Measurements from ENCODE around the gene ZNF385B.

GRCh38 chr2:179435566-179435965 is 425.8 kb downstream of the ZNF385B start:
- TF ChIP-seq CTCF (IDR thresholded peaks at IDR 0.05 in 4 of 5, conservative IDR thresholded peaks at IDR 0.05 in 1 of 5) = no peak
- no peak for TF ChIP-seq POLR2A (IDR thresholded peaks at IDR 0.05)
